ENCODE results near the gene FSTL3.
"Not testable (repeated sequence)": the region's sequence is repeated elsewhere in the genome, so short reads cannot be mapped to it uniquely, and the experiment has no call there.

The FSTL3 gene

GRCh38 chr19:715347-715746 lies 39.2 kb downstream of the FSTL3 start:
- DNase-seq, result no peak

- no peak for DNase-seq
Observed at GRCh38 chr19:718251-718951, 42.2 kb downstream of the FSTL3 start.

GRCh38 chr19:718991-719512 lies 42.9 kb downstream of the FSTL3 start:
- no peak for DNase-seq

GRCh38 chr19:719636-720344 lies 43.6 kb downstream of the FSTL3 start:
- DNase-seq, result no peak

- DNase-seq, result no peak
Observed at GRCh38 chr19:720345-721160, 44.4 kb downstream of the FSTL3 start.

GRCh38 chr19:722553-723101 lies 46.4 kb downstream of the FSTL3 start:
- no peak for DNase-seq

- no peak for DNase-seq
Observed at GRCh38 chr19:723247-723646, 47.1 kb downstream of the FSTL3 start.

- DNase-seq, result no peak
Observed at GRCh38 chr19:723714-724113, 47.5 kb downstream of the FSTL3 start.

GRCh38 chr19:725461-726089 lies 49.4 kb downstream of the FSTL3 start:
- no peak for DNase-seq

- no peak for DNase-seq
Observed at GRCh38 chr19:726993-727956, 51.1 kb downstream of the FSTL3 start.

GRCh38 chr19:728011-728410 lies 51.8 kb downstream of the FSTL3 start:
- no peak for DNase-seq

GRCh38 chr19:729564-729963 lies 53.4 kb downstream of the FSTL3 start:
- DNase-seq, result not testable (repeated sequence)

- no peak for DNase-seq
Observed at GRCh38 chr19:729965-730668, 53.9 kb downstream of the FSTL3 start.

- DNase-seq, result no peak
Observed at GRCh38 chr19:731000-731399, 54.8 kb downstream of the FSTL3 start.

- DNase-seq, result no peak
Observed at GRCh38 chr19:732148-733069, 56.2 kb downstream of the FSTL3 start.
